GM18907 (cell line): Measurements from ENCODE around the gene NEU2.
"Not testable (repeated sequence)": the region's sequence is repeated elsewhere in the genome, so short reads cannot be mapped to it uniquely, and the experiment has no call there.

Experiments
- ATAC-seq: cut with Tn5 transposase; IDR thresholded peaks from one replicate; pipeline ENCODE4 v1.9.1; 2021; ENCODE audit warnings: mild to moderate bottlenecking, moderate library complexity; ENCODE audit not compliant: unreplicated experiment

Gene NEU2

GRCh38 chr2:233034091-233034882 lies 1.8 kb downstream of the NEU2 start:
- no peak for ATAC-seq

- no peak for ATAC-seq
These were observed 3.1 kb downstream of the NEU2 start for GRCh38 chr2:233035426-233036161.

GRCh38 chr2:233036162-233036838 lies 3.8 kb downstream of the NEU2 start:
- no peak for ATAC-seq

- ATAC-seq: no peak
These were observed 4.6 kb downstream of the NEU2 start for GRCh38 chr2:233037078-233037477.

- ATAC-seq: no peak
These were observed 6.9 kb downstream of the NEU2 start for GRCh38 chr2:233039212-233039845.

- no peak for ATAC-seq
These were observed 7.5 kb downstream of the NEU2 start for GRCh38 chr2:233039846-233040530.

GRCh38 chr2:233040571-233040970 lies 8.1 kb downstream of the NEU2 start:
- no peak for ATAC-seq

GRCh38 chr2:233041722-233042323 lies 9.4 kb downstream of the NEU2 start:
- no peak for ATAC-seq

GRCh38 chr2:233042549-233042948 lies 10.1 kb downstream of the NEU2 start:
- no peak for ATAC-seq

- ATAC-seq: no peak
These were observed 12.6 kb downstream of the NEU2 start for GRCh38 chr2:233044974-233045605.

GRCh38 chr2:233047206-233047605 lies 14.7 kb downstream of the NEU2 start:
- ATAC-seq: no peak

GRCh38 chr2:233047667-233048066 lies 15.2 kb downstream of the NEU2 start:
- no peak for ATAC-seq

GRCh38 chr2:233048569-233049193 lies 16.2 kb downstream of the NEU2 start:
- no peak for ATAC-seq

- no peak for ATAC-seq
These were observed 16.8 kb downstream of the NEU2 start for GRCh38 chr2:233049194-233049761.

- no peak for ATAC-seq
These were observed 19.0 kb downstream of the NEU2 start for GRCh38 chr2:233051241-233052149.

GRCh38 chr2:233052517-233052916 lies 20.0 kb downstream of the NEU2 start:
- not testable (repeated sequence) for ATAC-seq

GRCh38 chr2:233053928-233054784 lies 21.7 kb downstream of the NEU2 start:
- ATAC-seq: peak; percentile 53
